HG03135 (cell line): ENCODE results near the gene XPO4.

Experiments used
- ATAC-seq: cut with Tn5 transposase; IDR thresholded peaks from one replicate; pipeline ENCODE4 v1.9.1; 2021; ENCODE audit warnings: mild to moderate bottlenecking, moderate library complexity; ENCODE audit not compliant: unreplicated experiment

XPO4 gene

DNA sequence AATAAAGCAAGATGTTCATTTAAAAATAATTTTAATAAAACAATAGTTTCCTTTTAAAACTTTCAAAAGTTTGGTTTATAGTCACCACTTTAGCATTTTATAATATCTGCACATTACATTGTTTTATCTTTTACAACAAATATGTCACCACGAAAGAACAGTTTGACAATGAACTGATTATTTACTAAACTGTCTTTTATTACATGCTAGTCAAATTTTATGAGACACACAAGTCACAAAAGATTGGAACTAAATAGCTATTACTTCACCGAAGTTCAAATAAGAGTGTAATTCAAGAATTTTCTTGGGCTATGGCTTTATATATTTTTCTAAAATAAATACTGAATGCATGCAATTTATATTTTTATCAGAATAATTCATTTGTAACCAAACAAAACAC, 71.3 kb downstream of the XPO4 start:
- ATAC-seq: no peak

DNA sequence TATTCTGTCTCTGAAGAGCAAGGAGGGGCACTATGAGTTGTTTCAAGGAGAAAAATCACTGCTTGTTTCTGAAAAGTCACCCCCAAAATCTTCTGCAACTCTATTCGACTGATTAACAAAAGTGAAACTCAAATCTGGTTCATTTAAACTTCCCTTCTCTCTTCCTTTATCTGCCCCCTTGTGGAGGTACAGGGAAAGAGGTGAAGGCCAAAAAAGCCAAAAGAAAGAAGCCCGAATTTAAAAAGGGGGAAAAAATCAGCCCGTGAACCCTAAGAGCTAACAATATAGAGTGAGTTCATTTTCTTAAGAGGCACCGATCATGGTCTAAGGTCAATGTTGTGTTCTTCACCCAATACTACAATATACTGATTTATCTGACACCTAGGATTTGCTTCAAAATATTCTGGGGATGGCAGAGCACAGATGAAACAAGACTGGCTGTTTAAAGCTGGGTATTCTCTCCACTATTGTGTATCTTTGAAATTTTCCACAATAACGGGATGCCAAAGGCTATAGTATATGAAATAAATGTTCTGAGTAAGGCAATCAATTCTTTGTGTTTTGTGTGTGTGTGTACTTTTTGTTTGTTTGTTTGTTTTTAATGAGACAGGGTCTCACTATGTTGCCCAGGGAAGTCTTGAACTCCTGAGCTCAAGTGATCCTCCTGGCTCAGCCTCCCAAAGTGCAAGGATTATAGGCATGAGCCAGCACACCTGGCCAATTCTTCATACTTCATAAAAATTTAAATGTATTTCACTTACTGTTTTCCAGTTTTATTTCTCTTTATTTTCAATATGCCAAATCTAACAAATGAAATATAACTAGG, 73.8 kb downstream of the XPO4 start:
- ATAC-seq: no peak

DNA sequence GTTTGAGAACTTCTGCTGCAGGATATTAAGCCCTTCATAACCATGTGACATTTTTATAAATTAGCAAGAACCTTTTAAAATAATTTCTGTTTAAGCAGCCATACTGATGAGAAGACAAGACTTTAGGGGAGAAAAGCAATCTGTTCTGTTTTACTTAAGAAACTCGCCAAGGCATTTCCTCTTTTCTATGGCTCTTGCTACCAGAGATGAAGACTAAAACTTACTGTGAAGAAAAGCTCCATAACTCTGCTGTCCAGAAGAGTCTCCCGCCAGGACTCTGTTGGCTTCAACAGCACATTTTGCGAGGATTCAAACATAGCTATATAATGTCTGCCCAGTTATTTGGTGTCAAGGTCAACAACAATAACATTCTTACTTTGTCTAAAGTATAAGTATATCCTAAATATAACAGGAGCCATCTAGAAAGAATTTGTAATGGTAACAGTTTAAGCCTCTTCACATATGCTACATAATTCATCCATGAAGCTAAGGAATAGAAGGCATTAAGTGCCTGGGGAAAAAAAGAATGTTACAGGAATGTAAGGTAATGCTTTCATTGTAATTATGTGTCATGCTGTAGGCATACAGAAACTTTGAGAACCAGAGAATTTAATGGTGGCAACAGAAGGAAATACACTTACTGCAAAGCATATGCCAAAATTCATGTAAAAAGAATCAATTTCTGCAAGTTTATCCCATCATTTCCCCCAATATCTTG, 75.5 kb downstream of the XPO4 start:
- no peak for ATAC-seq

DNA sequence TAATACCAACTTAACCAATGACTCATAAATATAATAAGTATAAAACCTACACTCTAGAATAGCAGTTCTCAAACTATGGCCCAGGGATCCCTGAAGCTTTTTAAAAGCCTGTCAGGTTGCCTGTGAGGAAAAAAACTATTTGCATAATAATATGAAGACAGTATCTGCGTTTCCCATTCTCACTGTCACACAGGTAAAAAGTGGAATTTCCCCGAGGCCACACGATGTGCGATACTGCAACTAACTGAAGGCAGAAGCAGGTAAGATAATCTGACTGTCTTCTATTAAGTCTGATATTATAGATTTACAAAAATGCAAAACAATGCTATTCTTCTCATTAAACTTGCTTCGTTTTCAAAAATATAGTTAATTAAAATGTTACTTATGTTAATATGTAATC, 76.2 kb downstream of the XPO4 start:
- ATAC-seq: no peak

DNA sequence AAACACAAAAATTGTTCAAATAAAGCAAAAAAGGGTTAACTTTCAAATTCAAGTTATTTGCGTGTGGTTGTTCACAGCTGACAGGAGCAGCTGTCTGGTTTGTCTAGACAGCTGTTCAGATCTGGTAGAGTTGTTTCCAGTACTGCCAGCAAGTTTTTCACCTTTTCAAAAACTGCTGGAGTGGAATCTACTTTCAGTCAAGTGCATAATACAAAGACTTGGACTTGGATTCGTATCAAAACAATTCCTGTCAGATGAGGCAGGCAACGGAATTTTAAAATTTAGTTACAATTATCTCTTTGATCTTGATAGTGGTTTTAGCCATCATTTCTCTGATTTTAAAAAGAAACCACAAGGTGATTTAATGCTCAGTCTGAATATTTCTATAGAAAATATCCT, 77.1 kb downstream of the XPO4 start:
- ATAC-seq: no peak

DNA sequence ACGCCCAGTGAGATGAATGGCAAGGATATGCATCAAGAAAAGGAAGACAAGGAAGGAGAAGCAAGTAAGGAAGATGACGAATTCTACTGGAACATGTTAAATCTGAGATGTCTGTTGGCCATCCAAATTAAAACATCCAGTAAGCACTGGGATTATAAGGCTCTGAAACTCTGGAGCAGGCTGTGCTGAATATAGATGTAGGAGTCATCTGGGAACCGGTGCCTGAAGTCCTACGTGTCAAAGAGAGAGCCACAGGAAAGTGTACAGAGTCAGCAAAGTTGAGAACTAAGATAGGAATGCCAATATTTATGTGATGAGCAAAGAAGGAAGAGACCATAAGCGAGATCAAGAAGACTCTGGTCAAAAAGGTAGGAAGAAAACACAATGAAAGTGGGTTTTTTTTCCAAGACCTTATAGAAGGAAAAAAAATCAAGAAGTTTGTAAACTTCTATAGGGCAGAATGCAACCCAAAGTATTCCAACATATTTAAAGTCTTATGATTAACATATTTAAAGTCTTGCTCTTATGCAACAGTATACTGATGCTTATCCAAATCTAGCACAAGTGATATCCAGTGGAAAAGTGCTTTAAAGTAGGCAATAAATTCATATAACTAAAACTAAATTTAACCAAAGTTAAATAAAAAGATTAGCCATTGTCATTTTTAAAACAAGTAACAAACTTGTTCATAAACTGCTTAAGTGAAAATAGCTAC, 77.6 kb downstream of the XPO4 start:
- ATAC-seq: no peak

DNA sequence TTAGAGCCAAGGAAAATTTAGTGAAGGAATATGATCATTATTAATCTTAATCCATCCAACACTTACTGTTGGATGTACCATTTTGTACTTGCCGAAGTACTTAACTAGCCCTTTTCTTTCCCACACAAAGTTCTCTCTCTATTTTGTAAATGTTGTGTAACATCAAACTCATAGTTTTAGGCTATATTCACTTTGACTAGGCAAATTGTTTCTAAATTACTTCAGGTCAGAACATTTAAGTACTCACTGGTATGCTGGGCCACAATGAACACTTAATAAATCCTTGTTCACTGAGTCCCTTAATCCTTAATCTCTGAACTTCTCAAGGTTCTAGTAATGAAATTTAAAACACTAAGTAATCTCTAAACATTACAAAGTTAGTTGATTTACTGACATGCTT, 79.5 kb downstream of the XPO4 start:
- ATAC-seq: no peak

DNA sequence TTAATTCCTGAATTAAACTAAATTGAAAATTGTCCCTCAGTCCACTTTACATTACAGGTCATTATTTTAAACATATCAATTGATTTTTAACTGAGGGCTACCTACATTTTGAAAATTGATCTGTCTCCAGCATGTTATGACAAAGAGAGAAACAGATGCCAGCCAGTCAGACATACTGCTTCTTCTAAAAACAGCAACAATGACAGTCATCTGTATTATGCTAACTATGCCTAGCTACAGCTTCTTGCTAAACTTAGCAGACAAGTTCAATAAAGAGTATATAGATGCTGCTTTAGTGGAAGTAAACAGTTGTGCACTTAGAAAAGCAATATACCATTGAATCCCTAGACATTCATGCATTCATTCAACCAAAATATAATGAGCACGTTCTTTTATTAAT, 80.1 kb downstream of the XPO4 start:
- no peak for ATAC-seq

DNA sequence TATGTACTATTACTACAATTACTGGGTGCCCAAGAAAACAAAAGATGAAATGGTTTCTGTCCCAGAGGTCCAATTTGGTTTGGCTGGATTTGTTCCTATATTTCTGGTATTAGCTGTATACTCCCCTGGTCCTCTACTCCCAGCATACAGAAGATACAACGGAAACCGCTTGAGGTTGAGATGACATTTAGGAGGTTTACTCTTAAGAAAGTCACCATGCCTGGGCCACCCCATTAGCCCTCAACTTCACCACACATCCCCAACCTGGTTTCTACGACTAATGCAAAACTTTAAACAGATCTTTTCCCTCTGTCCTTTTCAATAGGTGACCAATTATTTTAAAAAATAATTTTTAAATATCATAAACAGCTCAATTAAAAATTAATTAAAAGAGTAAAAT, 82.8 kb downstream of the XPO4 start:
- no peak for ATAC-seq

DNA sequence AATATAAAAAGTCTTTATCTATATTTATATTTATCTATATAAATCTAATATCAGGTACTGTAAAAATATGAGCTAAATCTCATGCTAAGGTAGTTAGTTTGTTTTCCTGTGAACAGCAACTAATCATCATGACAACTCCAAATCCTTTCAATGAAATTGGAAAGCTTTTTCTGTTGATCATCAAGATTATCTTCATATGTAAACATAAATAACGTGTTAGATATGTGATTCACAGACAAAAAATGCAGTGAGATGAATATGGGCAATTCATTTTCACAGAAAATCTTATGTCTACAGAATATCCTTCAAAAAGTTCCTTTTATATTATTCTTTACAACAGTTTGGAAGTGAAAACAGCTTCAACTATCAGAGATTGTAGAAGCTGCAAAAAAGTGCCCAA, 87.1 kb downstream of the XPO4 start:
- ATAC-seq: no peak

DNA sequence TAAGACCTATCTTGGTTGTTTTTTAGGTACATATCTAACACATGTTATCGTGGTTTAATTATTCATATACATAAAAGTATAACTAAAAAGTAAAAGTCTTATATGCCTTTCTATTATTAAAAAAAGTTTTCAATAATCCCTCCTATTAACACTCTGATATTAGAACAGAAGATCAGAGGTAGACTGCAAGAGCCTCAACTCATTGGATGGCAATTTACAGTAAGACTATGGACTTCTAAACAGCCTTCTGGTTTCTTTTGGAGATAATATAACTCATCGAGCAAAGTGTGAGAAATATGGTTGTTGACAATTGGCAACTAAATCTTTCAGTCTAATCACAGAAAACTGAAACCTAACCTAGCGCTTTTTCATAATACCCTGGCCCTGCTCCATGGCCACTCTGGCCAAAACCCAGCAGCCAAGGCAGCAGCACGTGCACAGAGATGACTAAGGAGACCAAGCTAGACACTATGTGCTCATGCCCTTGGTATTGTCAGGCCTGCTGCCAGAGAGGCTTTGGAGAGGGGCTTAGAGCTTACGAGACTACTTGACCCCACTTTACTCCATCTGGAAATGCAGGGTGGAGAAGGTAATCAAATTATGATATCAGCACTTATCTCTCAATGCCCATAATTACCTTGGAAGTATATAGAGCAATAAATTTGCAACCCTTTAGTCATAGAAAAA, 88.2 kb downstream of the XPO4 start:
- ATAC-seq: no peak

DNA sequence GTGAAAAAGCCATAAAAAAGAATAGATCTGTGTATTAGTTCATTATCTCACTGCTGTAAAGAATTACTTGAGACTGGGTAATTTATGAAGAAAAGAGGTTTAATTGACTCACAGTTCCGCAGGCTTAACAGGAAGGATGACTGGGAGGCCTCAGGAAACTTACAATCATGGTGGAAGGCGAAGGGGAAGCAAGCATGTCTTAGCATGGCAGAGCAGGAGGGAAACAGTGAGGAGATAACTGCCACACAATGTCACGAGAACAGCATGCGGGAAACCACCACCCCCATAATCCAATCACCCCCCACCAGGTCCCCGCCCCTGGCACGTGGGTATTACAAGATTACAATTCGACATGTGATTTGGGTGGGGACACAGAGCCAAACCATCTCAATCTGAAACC, 89.7 kb downstream of the XPO4 start:
- no peak for ATAC-seq

DNA sequence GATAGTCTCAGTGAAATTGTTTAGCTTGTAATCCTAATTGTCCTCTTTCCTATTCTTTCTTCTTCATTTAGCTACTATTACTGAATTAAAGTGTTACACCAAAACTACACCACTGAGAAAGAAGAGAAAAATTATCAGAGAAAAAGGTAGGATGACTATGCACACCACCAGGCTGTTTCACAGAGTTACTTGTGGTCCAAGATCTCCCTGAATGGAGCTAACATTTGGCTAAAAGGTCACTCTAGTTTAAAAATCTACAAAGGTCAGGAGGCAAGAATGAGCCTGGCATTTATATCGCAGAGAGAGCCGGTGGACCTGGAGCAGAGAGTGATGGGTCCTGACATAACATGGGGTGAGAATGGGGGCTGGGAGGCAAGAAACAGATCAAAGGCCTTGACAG, 91.7 kb downstream of the XPO4 start:
- ATAC-seq: no peak

DNA sequence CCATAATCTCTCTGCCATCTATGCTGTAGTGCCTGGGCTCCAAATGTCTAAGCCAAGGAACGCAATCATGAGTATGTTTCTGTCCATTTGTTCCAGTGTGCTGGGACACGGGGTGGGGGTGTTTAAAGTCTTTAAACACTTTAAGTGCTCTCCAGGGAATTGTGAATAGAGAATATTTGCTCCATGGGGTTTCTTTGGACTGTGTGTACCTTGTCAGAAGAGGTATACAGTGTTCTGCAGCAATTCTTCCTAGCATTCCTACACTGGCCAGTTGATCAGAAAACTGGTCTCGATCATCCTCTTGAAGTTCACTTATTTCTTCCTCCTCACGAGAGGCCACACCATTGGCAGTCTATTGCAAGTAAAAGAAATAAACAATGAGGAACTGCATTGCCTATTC, 93.7 kb downstream of the XPO4 start:
- no peak for ATAC-seq

DNA sequence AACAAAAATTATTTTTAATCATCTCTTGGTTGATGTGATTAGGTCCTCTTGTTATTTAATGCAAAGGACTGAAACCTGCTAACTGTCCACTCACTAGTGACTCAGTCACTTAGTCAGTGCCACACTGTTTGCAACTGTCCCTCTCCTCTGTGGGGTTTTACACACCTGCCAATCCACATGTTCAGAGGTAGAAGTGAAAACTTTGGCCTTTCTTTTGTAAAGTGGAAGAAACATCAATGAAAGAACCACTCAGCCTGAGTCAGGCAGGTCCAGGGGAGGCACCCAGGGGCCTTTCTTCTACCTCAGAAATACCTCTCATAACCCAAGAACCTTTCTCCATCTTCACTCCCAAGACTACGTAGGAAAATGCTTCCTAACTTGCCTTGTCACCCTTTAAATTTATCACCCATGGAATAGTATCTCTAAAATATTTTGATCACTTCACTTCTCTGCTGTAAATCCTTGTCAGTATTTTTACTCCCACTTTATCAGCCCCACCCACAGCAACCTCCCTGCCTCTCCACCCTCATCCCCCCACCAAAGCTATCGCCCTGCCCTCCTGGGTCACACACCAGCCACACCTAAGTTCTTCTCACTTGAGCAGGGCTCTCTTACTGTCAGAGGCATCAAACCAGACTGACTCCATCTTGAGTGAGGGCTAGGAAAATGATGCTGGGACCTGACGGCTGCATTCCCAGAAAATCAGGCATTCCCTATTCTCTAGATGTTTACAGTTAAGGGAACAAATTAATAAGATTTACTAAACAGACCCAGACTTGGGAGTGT, 99.2 kb downstream of the XPO4 start:
- ATAC-seq: no peak

DNA sequence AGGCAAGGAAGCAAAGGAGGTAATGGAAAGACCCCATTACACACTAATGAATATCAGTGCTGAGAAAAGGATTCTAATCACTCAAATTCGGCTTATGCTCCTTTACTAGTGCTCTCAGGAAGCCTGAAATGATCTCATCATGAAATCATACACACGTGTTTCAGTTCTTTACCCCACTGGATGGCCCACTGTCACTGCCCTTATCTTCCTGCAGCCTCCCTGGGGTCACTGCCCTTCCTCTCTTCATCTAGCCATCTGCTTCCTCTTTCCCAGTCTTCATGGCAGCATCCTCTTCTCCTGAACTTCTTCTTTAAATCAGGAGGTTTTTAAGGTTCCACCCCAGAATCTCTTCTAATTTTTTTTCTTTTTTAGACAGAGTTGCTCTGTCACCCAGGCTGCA, 100.8 kb downstream of the XPO4 start:
- no peak for ATAC-seq

DNA sequence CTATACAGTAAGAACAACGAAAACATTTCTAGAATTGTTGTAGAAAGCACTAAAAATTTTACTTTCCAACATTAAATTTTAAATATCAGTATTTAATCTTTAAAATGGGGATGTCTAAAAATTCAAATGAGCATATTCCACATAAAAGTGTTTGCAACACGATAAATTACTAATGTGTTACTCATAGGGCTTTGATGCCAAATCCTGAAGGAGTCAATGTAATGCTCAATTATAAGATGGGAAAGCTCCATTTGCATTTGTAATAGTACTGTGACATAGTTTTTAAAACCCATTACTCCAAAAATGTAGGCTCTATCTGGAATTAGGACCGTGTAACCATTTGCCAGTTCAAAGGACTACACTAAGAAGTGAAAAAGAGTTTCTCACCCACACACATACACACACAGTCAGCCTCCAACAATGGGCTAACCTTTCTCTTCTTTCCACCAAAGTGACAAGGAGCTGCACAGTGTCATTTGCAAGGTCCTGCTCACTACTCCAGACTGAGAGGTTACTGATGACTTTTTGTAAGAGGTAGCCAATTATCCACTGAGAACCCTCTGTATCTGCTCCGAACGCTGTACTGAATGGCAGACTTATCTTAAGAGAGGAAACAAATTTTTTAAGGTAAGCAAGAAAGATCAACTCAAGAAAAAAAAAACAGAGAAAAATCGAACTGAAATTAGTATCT, 102.7 kb downstream of the XPO4 start:
- ATAC-seq: no peak

DNA sequence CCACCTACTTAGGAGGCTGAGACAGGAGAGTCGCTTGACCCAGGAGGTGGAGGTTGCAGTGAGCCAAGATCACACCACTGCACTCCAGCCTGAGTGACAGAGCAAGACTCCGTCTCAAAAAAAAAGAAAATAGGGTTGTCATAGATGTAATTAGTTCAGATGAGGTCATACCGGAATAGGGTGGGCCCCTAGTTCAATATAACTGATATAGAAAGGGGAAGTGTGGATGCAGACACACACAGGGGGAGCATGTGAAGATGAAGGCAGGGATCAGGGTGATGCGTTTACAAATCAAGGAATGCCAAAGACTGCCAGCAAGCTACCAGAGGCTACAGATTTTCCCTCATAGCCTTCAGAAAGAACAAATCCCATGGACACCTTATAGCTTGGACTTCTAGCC, 104.5 kb downstream of the XPO4 start:
- no peak for ATAC-seq

DNA sequence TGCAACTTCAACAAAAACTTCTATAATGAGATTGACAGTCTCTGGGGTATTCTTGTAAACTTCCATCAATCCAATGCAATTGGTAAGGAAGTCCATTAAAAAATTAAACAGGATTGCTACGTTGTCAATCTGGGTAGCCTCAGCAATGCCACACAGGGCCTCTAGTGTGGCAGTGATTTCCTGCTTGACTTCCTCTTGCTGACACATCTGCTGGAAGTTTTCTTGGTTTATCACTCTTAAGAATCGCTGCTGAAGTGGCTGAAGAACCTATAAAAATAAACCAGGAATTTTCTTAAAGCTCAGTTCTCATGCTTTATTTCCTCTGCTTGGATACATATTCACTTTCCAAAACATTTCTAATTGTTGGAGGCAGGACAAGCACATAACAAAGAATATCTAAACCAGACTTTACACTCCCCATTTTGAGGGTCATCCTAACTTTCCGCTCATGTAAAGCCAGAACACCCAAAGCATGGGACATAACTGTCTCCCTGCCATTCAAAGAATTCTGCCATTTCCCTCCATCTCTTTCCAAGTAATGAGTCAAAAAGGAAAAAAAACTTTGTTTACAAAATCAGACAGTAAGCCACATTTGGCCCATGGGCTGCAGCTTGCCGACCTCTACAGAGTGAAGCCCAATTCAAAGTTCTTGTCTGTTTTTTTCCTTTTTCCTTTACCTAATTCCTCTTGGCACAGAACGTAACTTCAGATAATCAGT, 105.6 kb downstream of the XPO4 start:
- no peak for ATAC-seq
